HEK293T (cell line): ENCODE measurements around the gene C1orf116.

Experiments
- BHLHE40 ChIP-seq: fragments of 450-650 bp; IDR thresholded peaks from 2 replicates; pipeline ENCODE4 v1.6.1; 2016; ENCODE audit warnings: mild to moderate bottlenecking, moderate library complexity, borderline replicate concordance
- FOXM1 ChIP-seq: fragments of 450-650 bp; IDR thresholded peaks from 2 replicates; pipeline ENCODE4 v1.6.1; 2017; ENCODE audit warnings: mild to moderate bottlenecking, borderline replicate concordance

- TF ChIP-seq FOXM1 (no peak), BHLHE40 (no peak)
Measured at GRCh38 chr1:207006914-207007313, 25.6 kb downstream of the C1orf116 start.
